Peyer's patch (tissue), 4 donors: ENCODE data around the gene TSEN34. TPM values are rescaled to one million over a fixed set of nuclear protein-coding genes. Genes with fewer than 3 reads are reported as not detected.

ENCODE experiments used
- DNase-seq, 3 donors: peaks; one replicate each; pipeline ENCODE4 v3.0.0-alpha.2; 2017 to 2019
- H3K27ac ChIP-seq, 4 donors: fragments of 200-600 bp; sonication (generic); one replicate each; pipeline ENCODE4 v1.5.1; 2016 to 2019
- H3K27me3 ChIP-seq, 2 donors: fragments of 200-600 bp; sonication (generic); one replicate each; pipeline ENCODE4 v1.5.1; 2019
- H3K36me3 ChIP-seq, 3 donors: fragments of 200-600 bp; sonication (generic); one replicate each; pipeline ENCODE4 v1.5.1; 2016 to 2019
- H3K4me1 ChIP-seq, 4 donors: fragments of 200-600 bp; sonication (generic); one replicate each; pipeline ENCODE4 v1.5.1; 2016 to 2019
- H3K4me3 ChIP-seq, 4 donors: fragments of 200-600 bp; sonication (generic); 1 replicate in 3 of 4; 2 replicates in 1 of 4; pipeline ENCODE4 v1.5.1; 2016 to 2019; ENCODE audit warnings: mild to moderate bottlenecking in 1 of 4
- H3K9me3 ChIP-seq, 4 donors: fragments of 200-600 bp; sonication (generic); one replicate each; pipeline ENCODE4 v1.5.1; 2016 to 2019; ENCODE audit warnings: mild to moderate bottlenecking in 1 of 4
- CTCF ChIP-seq, 6 experiments: fragments of 450-650 bp in 4 of 6; fragments of 200-600 bp in 2 of 6; sonication (generic) in 1 of 6; IDR thresholded peaks; one replicate each; pipeline ENCODE4 v1.5.1; 2017 to 2019; ENCODE audit warnings: antibody characterized with exemption in 6 of 6, mild to moderate bottlenecking in 3 of 6, moderate library complexity in 1 of 6
- POLR2A ChIP-seq, 2 donors: fragments of 450-650 bp; IDR thresholded peaks; one replicate each; pipeline ENCODE4 v1.5.1; 2017; ENCODE audit warnings: antibody characterized with exemption in 2 of 2, mild to moderate bottlenecking in 2 of 2, moderate library complexity in 2 of 2
- total RNA-seq, 4 donors: library from RNA; depleted of rRNA; stranded (reverse); fragments of >200 nt; gene quantifications; one replicate each; pipeline ENCODE4 v1.1.0, GENCODE V29; 2016

The TSEN34 gene
- total RNA-seq, 4 donors from 2014 or later: 29.7 to 50.4 (median 42.2) TPM

- Histone ChIP-seq H3K36me3 (peaks cover 0 to 43% (median 0%) of the 10 kb centered on the region in 3 donors), H3K9me3 (no peaks in the 10 kb centered on the region), H3K27ac (peak overlapping the region; percentile 92 to 99 (median 96)), H3K27me3 (no peaks in the 10 kb centered on the region), H3K4me3 (peak overlapping the region; percentile 63 to 96 (median 80)), H3K4me1 (peaks cover 0 to 46% (median 14%) of the 10 kb centered on the region in 4 donors)
- TF ChIP-seq CTCF (IDR thresholded peaks at IDR 0.05): no peak
- TF ChIP-seq POLR2A (IDR thresholded peaks at IDR 0.05): no peak
- DNase-seq: no peak
These were observed 32.2 kb upstream of the TSEN34 start for GRCh38 chr19:54158812-54159351.

DNA sequence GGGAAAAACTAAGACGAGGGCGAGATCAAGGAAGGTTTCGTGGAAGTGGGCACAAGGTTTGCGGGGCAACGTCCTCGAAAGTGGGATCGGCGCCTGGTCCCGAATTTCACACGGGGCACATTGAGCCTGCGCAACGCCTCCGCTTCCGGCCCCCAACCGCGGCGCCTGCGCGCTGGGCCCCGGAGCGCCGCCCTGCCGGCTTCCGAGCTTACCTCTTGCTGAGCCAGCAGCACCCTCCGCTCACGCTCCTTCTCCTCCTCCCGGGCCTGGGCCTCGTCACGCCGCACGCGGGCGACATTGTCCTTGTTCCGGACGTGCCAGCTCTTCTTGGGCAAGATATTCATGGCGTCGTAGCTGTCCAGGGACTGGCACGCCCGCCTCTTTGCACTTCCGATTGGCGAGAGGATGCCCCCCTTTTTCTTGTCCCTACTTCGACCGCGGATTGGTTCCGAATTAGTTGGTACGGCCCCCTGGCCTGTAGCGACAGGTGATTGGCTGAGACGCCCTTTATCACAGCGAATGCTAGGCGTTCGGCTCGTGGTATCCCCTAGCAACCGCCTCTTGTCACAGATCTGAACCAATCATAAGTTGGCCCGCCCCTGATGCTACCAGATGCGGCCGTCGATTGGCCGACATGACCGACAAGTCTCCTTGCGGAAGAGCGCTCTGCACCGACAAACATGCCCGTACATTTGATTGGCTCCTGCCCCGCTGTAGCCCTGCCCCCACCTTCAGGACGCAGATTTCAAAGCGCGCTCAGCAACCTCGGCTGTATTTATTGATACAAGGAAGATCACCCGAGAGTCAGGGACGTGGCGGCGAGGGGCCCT is 31.5 kb upstream of the TSEN34 start, which contains the start of gene LENG1:
TSS of gene LENG1 (minus strand) at position 370 of the 830 bp plus-strand sequence. CDS start at position 344, 26 bp downstream.
- Histone ChIP-seq H3K36me3 (peaks cover 0 to 36% (median 0%) of the 10 kb centered on the region in 3 donors), H3K4me1 (peaks cover 5 to 52% (median 15%) of the 10 kb centered on the region in 4 donors), H3K27me3 (no peaks in the 10 kb centered on the region), H3K27ac (peak within 1 kb of the TSS; percentile 92 to 99 (median 96)), H3K9me3 (no peaks in the 10 kb centered on the region), H3K4me3 (peak within 1 kb of the TSS; percentile 63 to 96 (median 80))
- TF ChIP-seq CTCF (IDR thresholded peaks at IDR 0.05) (peak in 3 of 6 experiments; percentile 44 to 59 (median 47)), POLR2A (IDR thresholded peaks at IDR 0.05) (peak; percentile 57 to 72)
- DNase-seq: peak; percentile 97 to 100 (median 100)

- DNase-seq: no peak
- H3K36me3 ChIP-seq: peaks cover 0 to 29% (median 0%) of the 10 kb centered on the region in 3 donors
- no peak for TF ChIP-seq CTCF (IDR thresholded peaks at IDR 0.05)
- TF ChIP-seq POLR2A (IDR thresholded peaks at IDR 0.05): no peak
- peaks cover 5 to 58% (median 16%) of the 10 kb centered on the region in 4 donors for H3K4me1 ChIP-seq
- H3K9me3 ChIP-seq: no peaks in the 10 kb centered on the region
- no peaks in the 10 kb centered on the region for H3K27me3 ChIP-seq
- H3K27ac ChIP-seq: peak overlapping the region; percentile 78 to 99 (median 86)
- H3K4me3 ChIP-seq: peak overlapping the region; percentile 40 to 96 (median 48)
These were observed 30.8 kb upstream of the TSEN34 start for GRCh38 chr19:54160182-54160811.

DNA sequence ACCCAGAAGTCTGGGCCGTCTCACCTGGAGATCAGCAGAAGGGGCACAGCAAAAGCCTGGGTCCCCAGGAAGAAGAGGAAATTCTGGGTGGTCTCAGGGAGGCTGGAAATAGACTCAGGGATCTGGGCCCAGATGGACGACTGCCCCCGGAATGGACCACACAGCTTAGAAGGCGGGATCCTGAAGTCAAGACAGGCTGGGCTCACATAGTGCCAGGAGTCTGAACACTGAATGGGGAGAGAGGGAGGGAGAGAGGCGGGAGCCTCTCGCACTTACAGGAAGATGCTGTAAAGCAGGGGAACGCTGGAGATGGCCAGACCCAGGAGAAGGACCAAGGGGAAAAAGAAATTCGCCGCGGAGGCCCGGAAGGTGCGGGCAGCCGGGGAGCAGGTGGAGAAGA is 30.3 kb upstream of the TSEN34 start:
- H3K4me1 ChIP-seq: peaks cover 5 to 62% (median 16%) of the 10 kb centered on the region in 4 donors
- peak overlapping the region in 3 of 4 donors; percentile 84 to 99 (median 87) for H3K27ac ChIP-seq
- no peaks in the 10 kb centered on the region for H3K27me3 ChIP-seq
- H3K4me3 ChIP-seq: peak overlapping the region in 2 of 4 donors; percentile 47 to 50
- H3K9me3 ChIP-seq: no peaks in the 10 kb centered on the region
- H3K36me3 ChIP-seq: peaks cover 0 to 23% (median 0%) of the 10 kb centered on the region in 3 donors
- peak in 1 of 3 donors; percentile 47 for DNase-seq
- TF ChIP-seq CTCF (IDR thresholded peaks at IDR 0.05) (no peak), POLR2A (IDR thresholded peaks at IDR 0.05) (no peak)

- DNase-seq: peak; percentile 90 to 97 (median 96)
- peaks cover 5 to 64% (median 16%) of the 10 kb centered on the region in 4 donors for H3K4me1 ChIP-seq
- peak overlapping the region; percentile 27 to 53 (median 46) for H3K4me3 ChIP-seq
- H3K27ac ChIP-seq: peak overlapping the region in 3 of 4 donors; percentile 60 to 92 (median 86)
- no peaks in the 10 kb centered on the region for H3K27me3 ChIP-seq
- no peaks in the 10 kb centered on the region for H3K9me3 ChIP-seq
- peaks cover 0 to 8% (median 0%) of the 10 kb centered on the region in 3 donors for H3K36me3 ChIP-seq
- TF ChIP-seq POLR2A (IDR thresholded peaks at IDR 0.05) (peak in 1 of 2 donors; percentile 60), CTCF (IDR thresholded peaks at IDR 0.05) (no peak)
These were observed 28.8 kb upstream of the TSEN34 start for GRCh38 chr19:54162241-54162805.
